HCT116 (cell line): Measurements from ENCODE around the gene CPM.

ENCODE experiments used
- CTCF ChIP-seq, 3 experiments: fragments of 200-600 bp in 1 of 3; sonication (generic) in 1 of 3; IDR thresholded peaks in 2 of 3; conservative IDR thresholded peaks in 1 of 3; 2 replicates each; pipeline ENCODE4 v1.5.1; 2012 to 2017; ENCODE audit warnings: low read depth in 2 of 3, low read length in 2 of 3, antibody characterized with exemption in 1 of 3, borderline replicate concordance in 1 of 3, control low read depth in 1 of 3, mild to moderate bottlenecking in 1 of 3, mixed read lengths in 1 of 3, mixed run types in 1 of 3, moderate library complexity in 1 of 3; ENCODE audit not compliant: insufficient read depth in 1 of 3
- POLR2A ChIP-seq: IDR thresholded peaks from 2 replicates; pipeline ENCODE4 v1.7.0; 2011; ENCODE audit warnings: borderline replicate concordance; ENCODE audit not compliant: insufficient read depth, insufficient read length; ENCODE audit errors: extremely low read depth
- REST ChIP-seq: IDR thresholded peaks from 2 replicates; pipeline ENCODE4 v1.6.1; 2012; ENCODE audit warnings: low read depth

GRCh38 chr12:68871396-68871795, 61.6 kb downstream of the CPM start:
- TF ChIP-seq CTCF (IDR thresholded peaks at IDR 0.05 in 2 of 3, conservative IDR thresholded peaks at IDR 0.05 in 1 of 3; ENCODE audit: borderline replicate concordance in 1 of 3, insufficient read depth in 1 of 3, low read depth in 2 of 3, low read length in 2 of 3) (no peak), POLR2A (no peak), REST (no peak)
